ENCODE results near the gene API5.

DNA sequence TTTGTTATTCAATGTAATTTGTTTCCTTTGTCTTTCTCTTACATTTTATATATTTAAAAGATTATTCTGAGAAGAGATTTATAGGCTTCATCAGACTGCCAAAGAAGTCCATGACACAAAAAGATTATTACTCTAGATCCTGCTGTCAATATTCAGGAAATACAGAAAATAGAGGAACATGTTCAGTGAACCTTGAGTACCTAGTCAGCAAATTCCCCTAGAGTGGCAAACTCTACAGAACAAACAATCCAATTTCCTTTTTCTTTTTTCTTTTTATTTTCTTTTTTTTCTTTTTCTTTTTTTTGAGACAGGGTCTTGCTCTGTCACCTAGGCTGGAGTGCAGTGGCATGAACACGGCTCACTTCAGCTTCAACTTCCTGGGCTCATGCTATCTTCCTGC is 70.8 kb downstream of the API5 start:
- TF ChIP-seq, protein P1, sequence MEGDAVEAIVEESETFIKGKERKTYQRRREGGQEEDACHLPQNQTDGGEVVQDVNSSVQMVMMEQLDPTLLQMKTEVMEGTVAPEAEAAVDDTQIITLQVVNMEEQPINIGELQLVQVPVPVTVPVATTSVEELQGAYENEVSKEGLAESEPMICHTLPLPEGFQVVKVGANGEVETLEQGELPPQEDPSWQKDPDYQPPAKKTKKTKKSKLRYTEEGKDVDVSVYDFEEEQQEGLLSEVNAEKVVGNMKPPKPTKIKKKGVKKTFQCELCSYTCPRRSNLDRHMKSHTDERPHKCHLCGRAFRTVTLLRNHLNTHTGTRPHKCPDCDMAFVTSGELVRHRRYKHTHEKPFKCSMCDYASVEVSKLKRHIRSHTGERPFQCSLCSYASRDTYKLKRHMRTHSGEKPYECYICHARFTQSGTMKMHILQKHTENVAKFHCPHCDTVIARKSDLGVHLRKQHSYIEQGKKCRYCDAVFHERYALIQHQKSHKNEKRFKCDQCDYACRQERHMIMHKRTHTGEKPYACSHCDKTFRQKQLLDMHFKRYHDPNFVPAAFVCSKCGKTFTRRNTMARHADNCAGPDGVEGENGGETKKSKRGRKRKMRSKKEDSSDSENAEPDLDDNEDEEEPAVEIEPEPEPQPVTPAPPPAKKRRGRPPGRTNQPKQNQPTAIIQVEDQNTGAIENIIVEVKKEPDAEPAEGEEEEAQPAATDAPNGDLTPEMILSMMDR (conservative IDR thresholded peaks at IDR 0.05; ENCODE audit: low read length): no peak
- no peak for TF ChIP-seq EZH2phosphoT487 (IDR thresholded peaks at IDR 0.05; ENCODE audit: borderline replicate concordance)
